OCI-LY7 (cell line): ENCODE data around the gene MORN5. TPM values are rescaled to one million over a fixed set of nuclear protein-coding genes. Genes with fewer than 3 reads are reported as not detected.

Experiments used
- BruUV-seq: library from RNA; stranded (reverse); fragments of 400-500 nt; replicated peaks from 2 replicates; lab custom pipeline; 2021; lab: Mats Ljungman, UMichigan
- CTCF ChIA-PET: fragments of 300-600 bp; sonication (Branson Sonifier 250); formaldehyde crosslinking; loops from one replicate; lab custom pipeline; 2022; ENCODE audit warnings: antibody characterized with exemption; ENCODE audit not compliant: unreplicated experiment; lab: Charles Lee
- POLR2A ChIA-PET: fragments of 300-600 bp; sonication (Branson Sonifier 250); formaldehyde crosslinking; loops from one replicate; lab custom pipeline; 2022; ENCODE audit warnings: antibody characterized with exemption; lab: Charles Lee
- DNase-seq: peaks from one replicate; pipeline ENCODE4 v3.0.0-alpha.2; 2015; ENCODE audit warnings: low spot score
- H2AFZ ChIP-seq: fragments of 200-600 bp; sonication (generic), shearing (Covaris generic); 2 replicates; pipeline ENCODE4 v1.6.1; 2014; ENCODE audit warnings: mild to moderate bottlenecking, antibody characterized with exemption, low read length, moderate library complexity
- H3K27ac ChIP-seq: fragments of 200-600 bp; sonication (generic); 2 replicates; pipeline ENCODE4 v1.5.1; 2014; ENCODE audit warnings: mixed run types, low read depth, mild to moderate bottlenecking, moderate library complexity, low read length, inconsistent platforms; ENCODE audit not compliant: poor library complexity, severe bottlenecking
- H3K36me3 ChIP-seq: fragments of 200-600 bp; sonication (generic); 2 replicates; pipeline ENCODE4 v1.6.1; 2014; ENCODE audit warnings: mild to moderate bottlenecking, antibody characterized with exemption, low read length, moderate library complexity, mixed read lengths; ENCODE audit not compliant: insufficient read depth
- H3K4me1 ChIP-seq: fragments of 200-600 bp; sonication (generic); 2 replicates; pipeline ENCODE4 v1.5.1; 2014; ENCODE audit warnings: mild to moderate bottlenecking, low read length; ENCODE audit not compliant: insufficient read depth, poor library complexity, severe bottlenecking
- H3K4me2 ChIP-seq: fragments of 200-600 bp; sonication (generic); 2 replicates; pipeline ENCODE4 v1.6.1; 2014; ENCODE audit warnings: mild to moderate bottlenecking, low read length
- H3K4me3 ChIP-seq: fragments of 200-600 bp; sonication (generic); 2 replicates; pipeline ENCODE4 v1.5.1; 2014; ENCODE audit warnings: mild to moderate bottlenecking, low read depth, low read length; ENCODE audit not compliant: poor library complexity, severe bottlenecking
- H3K79me2 ChIP-seq: fragments of 200-600 bp; sonication (generic); 2 replicates; pipeline ENCODE4 v1.6.1; 2016; ENCODE audit warnings: low read depth, mild to moderate bottlenecking, low read length, moderate library complexity, mixed read lengths; ENCODE audit not compliant: insufficient read depth
- H3K9me2 ChIP-seq: fragments of 200-600 bp; sonication (generic); 2 replicates; pipeline ENCODE4 v1.6.1; 2016; ENCODE audit warnings: mild to moderate bottlenecking, low read length, mixed read lengths; ENCODE audit not compliant: insufficient read depth
- H3K9me3 ChIP-seq: fragments of 200-600 bp; sonication (generic); 2 replicates; pipeline ENCODE4 v1.6.1; 2014; ENCODE audit warnings: mild to moderate bottlenecking, mixed run types, low read length, mixed read lengths
- H4K20me1 ChIP-seq: fragments of 200-600 bp; sonication (generic); 2 replicates; pipeline ENCODE4 v1.6.1; 2014; ENCODE audit warnings: mild to moderate bottlenecking, antibody characterized with exemption, low read length, moderate library complexity, mixed read lengths; ENCODE audit not compliant: insufficient read depth
- EZH2phosphoT487 ChIP-seq: fragments of 200-600 bp; sonication (generic); IDR thresholded peaks from 2 replicates; pipeline ENCODE4 v1.6.1; 2018; ENCODE audit warnings: low read depth, borderline replicate concordance, mild to moderate bottlenecking, mixed run types, antibody characterized with exemption, low read length, moderate library complexity, mixed read lengths
- intact Hi-C: fragments of 100-400 bp; cut with micrococcal nuclease; formaldehyde crosslinking; loops from one replicate; pipeline ENCODE4 v1.10.0; 2022; ENCODE audit not compliant: unreplicated experiment
- total RNA-seq, 2 experiments: library from RNA; depleted of rRNA in 1 of 2; stranded (reverse); fragments of >200 nt in 1 of 2; shearing (Covaris generic) in 1 of 2; gene quantifications; 2 replicates each; pipeline ENCODE4 v1.2.3, GENCODE V29; 2014 to 2022
- TF ChIP-seq, protein P1 (sequence below): fragments of 200-600 bp; sonication (generic); conservative IDR thresholded peaks from 2 replicates; pipeline ENCODE4 v1.5.1; 2014; ENCODE audit warnings: mild to moderate bottlenecking, antibody characterized with exemption, low read length, moderate library complexity, mixed read lengths

Gene MORN5
- total RNA-seq, 2 experiments from 2014 or later = not detected

DNA sequence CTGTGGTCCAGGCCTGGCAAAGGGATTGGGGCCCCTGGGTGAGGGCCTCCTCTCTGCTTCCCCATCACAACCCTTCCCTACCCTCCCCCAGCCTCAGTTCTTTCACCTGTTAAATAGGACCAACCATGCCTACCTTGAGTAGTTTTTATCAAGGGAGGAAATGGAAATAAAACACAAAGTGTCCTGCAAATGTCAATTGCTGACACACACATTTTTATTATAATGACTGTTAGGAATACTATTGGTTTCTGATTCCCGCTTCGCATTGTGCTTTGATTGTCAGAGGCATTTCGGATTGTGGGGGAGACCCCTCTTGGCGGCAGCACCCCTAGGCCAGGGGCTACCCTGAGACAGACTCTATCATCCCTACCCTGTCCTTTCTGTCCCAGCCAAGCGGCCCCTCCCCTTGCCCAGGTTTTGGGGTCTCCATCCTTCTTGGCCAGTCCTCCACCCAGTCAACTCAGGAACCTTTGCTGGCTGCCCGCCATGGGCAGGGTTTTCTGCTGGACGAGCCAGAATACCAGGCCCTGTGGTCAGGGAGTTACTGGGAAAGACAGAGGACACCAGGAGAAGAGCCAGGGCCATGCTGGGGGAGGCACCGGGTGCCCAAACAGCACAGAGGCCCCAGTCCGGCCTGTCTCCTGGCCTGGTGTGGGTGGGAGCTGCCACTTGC is 48.2 kb upstream of the MORN5 start:
- H3K79me2 ChIP-seq = no peaks in the 10 kb centered on the region
- H3K4me3 ChIP-seq = no peak overlapping the region
- no peaks in the 10 kb centered on the region for H3K36me3 ChIP-seq
- DNase-seq = no peak
- ChIA-PET POLR2A (no interaction called here), CTCF (no interaction called here)
- intact Hi-C loops = no loop called here
- BruUV-seq = no TSS peak
- no peak for TF ChIP-seq EZH2phosphoT487
- TF ChIP-seq, protein P1, sequence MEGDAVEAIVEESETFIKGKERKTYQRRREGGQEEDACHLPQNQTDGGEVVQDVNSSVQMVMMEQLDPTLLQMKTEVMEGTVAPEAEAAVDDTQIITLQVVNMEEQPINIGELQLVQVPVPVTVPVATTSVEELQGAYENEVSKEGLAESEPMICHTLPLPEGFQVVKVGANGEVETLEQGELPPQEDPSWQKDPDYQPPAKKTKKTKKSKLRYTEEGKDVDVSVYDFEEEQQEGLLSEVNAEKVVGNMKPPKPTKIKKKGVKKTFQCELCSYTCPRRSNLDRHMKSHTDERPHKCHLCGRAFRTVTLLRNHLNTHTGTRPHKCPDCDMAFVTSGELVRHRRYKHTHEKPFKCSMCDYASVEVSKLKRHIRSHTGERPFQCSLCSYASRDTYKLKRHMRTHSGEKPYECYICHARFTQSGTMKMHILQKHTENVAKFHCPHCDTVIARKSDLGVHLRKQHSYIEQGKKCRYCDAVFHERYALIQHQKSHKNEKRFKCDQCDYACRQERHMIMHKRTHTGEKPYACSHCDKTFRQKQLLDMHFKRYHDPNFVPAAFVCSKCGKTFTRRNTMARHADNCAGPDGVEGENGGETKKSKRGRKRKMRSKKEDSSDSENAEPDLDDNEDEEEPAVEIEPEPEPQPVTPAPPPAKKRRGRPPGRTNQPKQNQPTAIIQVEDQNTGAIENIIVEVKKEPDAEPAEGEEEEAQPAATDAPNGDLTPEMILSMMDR = no peak
- H3K9me2 ChIP-seq = no peaks in the 10 kb centered on the region
- no peak overlapping the region for H3K27ac ChIP-seq
- no peaks in the 10 kb centered on the region for H3K9me3 ChIP-seq
- H3K4me1 ChIP-seq = no peaks in the 10 kb centered on the region
- H2AFZ ChIP-seq = no peak overlapping the region
- H4K20me1 ChIP-seq = no peaks in the 10 kb centered on the region
- no peak overlapping the region for H3K4me2 ChIP-seq

DNA sequence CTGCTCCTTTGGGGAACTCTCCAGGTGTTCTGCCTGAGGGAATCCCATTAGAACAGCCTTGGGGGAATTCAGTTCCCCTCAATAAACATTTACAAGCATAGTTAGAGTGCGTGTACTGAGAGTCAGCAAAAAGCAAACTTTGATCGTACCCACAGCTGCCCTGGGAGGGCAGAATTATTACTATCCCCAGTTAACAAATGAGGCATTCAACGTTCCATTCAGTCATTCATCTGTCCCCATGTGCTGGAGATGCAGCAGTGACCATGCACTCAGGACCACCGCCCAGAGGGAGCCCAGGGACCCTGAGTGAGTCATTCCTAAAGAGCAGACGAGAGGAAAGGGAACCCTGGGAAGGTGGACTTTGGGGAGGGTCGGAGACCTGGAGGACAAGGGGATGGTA is 47.5 kb upstream of the MORN5 start:
- no TSS peak for BruUV-seq
- CTCF ChIA-PET = no interaction called here
- Histone ChIP-seq H3K4me2 (no peak overlapping the region), H3K4me3 (no peak overlapping the region), H3K4me1 (no peaks in the 10 kb centered on the region), H2AFZ (no peak overlapping the region), H3K9me2 (no peaks in the 10 kb centered on the region), H3K79me2 (no peaks in the 10 kb centered on the region), H3K9me3 (no peaks in the 10 kb centered on the region), H3K36me3 (no peaks in the 10 kb centered on the region), H4K20me1 (no peaks in the 10 kb centered on the region), H3K27ac (no peak overlapping the region)
- intact Hi-C loops = no loop called here
- DNase-seq = no peak
- POLR2A ChIA-PET = no interaction called here
- no peak for TF ChIP-seq EZH2phosphoT487
- TF ChIP-seq, protein P1 = no peak

DNA sequence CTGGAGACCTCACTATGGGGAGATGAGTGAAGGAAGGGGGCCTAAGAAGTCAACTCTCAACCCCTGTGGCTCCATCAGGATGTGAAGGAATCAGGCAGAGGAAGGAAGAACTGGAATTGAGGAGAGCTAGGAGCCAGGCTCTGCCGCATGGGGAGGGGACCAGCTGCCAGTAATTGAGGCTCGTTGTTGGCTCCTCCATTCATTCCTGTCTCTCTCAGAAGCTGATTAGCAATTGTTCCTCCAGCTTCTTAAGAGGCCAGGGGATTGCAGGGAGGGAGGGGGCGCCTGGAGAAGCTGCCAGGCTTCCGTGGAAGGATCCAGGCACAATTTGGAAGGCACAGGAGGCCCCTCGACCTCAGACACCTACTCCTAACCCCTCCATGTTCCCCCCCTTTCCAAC is 46.1 kb upstream of the MORN5 start:
- Histone ChIP-seq H3K36me3 (no peaks in the 10 kb centered on the region), H3K79me2 (no peaks in the 10 kb centered on the region), H4K20me1 (no peaks in the 10 kb centered on the region), H2AFZ (no peak overlapping the region), H3K4me1 (no peaks in the 10 kb centered on the region), H3K4me2 (no peak overlapping the region), H3K27ac (no peak overlapping the region), H3K9me3 (no peaks in the 10 kb centered on the region), H3K9me2 (no peaks in the 10 kb centered on the region), H3K4me3 (no peak overlapping the region)
- intact Hi-C loops = no loop called here
- CTCF ChIA-PET = no interaction called here
- BruUV-seq = no TSS peak
- TF ChIP-seq, protein P1 = no peak
- no peak for TF ChIP-seq EZH2phosphoT487
- POLR2A ChIA-PET = no interaction called here
- no peak for DNase-seq
